ENCODE measurements around the gene CD68.

The CD68 gene

GRCh38 chr17:7582396-7583252, 3.2 kb downstream of the CD68 start:
- H3K9me3 ChIP-seq (ENCODE audit: control insufficient read depth in 2 of 2, low read length in 2 of 2): no peaks in the 10 kb centered on the region
- H3K27me3 ChIP-seq (ENCODE audit: control insufficient read depth in 1 of 2, insufficient read depth in 2 of 2, low read length in 2 of 2): no peaks in the 10 kb centered on the region
- peak overlapping the region; percentile 89 to 98 for H3K9ac ChIP-seq (ENCODE audit: low read length in 2 of 2)
- H3K36me3 ChIP-seq (ENCODE audit: control insufficient read depth in 2 of 2, insufficient read depth in 2 of 2, low read length in 2 of 2): peaks cover 6 to 26% of the 10 kb centered on the region in 2 donors
- H3K4me1 ChIP-seq (ENCODE audit: control insufficient read depth, insufficient read depth, low read length): peaks cover 54% of the 10 kb centered on the region
- H3K4me3 ChIP-seq (ENCODE audit: low read length in 2 of 2): peak overlapping the region; percentile 88 to 95
- peak overlapping the region; percentile 97 for H3K27ac ChIP-seq (ENCODE audit: low read length)

- H3K4me1 ChIP-seq (ENCODE audit: control insufficient read depth, insufficient read depth, low read length): peaks cover 62% of the 10 kb centered on the region
Observed at GRCh38 chr17:7583253-7584109, 4.0 kb downstream of the CD68 start, which contains the start of gene MPDU1. TSS of gene MPDU1 (plus strand) at chr17:7583852. CDS start at chr17:7583863, 11 bp downstream.

GRCh38 chr17:7586673-7587419, 7.4 kb downstream of the CD68 start:
- peak overlapping the region in 1 of 2 donors; percentile 8 for H3K4me3 ChIP-seq (ENCODE audit: low read length in 2 of 2)
- H3K9ac ChIP-seq (ENCODE audit: low read length in 2 of 2): no peak overlapping the region
- H3K27me3 ChIP-seq (ENCODE audit: control insufficient read depth in 1 of 2, insufficient read depth in 2 of 2, low read length in 2 of 2): no peaks in the 10 kb centered on the region
- H3K36me3 ChIP-seq (ENCODE audit: control insufficient read depth in 2 of 2, insufficient read depth in 2 of 2, low read length in 2 of 2): peaks cover 8 to 16% of the 10 kb centered on the region in 2 donors
- H3K27ac ChIP-seq (ENCODE audit: low read length): peak overlapping the region; percentile 71
- peaks cover 62% of the 10 kb centered on the region for H3K4me1 ChIP-seq (ENCODE audit: control insufficient read depth, insufficient read depth, low read length)
- H3K9me3 ChIP-seq (ENCODE audit: control insufficient read depth in 2 of 2, low read length in 2 of 2): no peaks in the 10 kb centered on the region

More at GRCh38 chr17:7583253-7584109, 4.0 kb downstream of the CD68 start, which contains the start of gene MPDU1:
- Histone ChIP-seq H3K9me3 (ENCODE audit: control insufficient read depth in 2 of 2, low read length in 2 of 2) (no peaks in the 10 kb centered on the region), H3K36me3 (ENCODE audit: control insufficient read depth in 2 of 2, insufficient read depth in 2 of 2, low read length in 2 of 2) (peaks cover 0 to 19% of the 10 kb centered on the region in 2 donors), H3K9ac (ENCODE audit: low read length in 2 of 2) (peak within 1 kb of the TSS; percentile 89 to 98), H3K27ac (ENCODE audit: low read length) (peak within 1 kb of the TSS; percentile 97), H3K4me3 (ENCODE audit: low read length in 2 of 2) (peak within 1 kb of the TSS; percentile 88 to 95), H3K27me3 (ENCODE audit: control insufficient read depth in 1 of 2, insufficient read depth in 2 of 2, low read length in 2 of 2) (no peaks in the 10 kb centered on the region)

- H3K9ac ChIP-seq (ENCODE audit: low read length in 2 of 2): peak overlapping the region; percentile 51 to 91
- H3K27ac ChIP-seq (ENCODE audit: low read length): peak overlapping the region; percentile 71
- peaks cover 56% of the 10 kb centered on the region for H3K4me1 ChIP-seq (ENCODE audit: control insufficient read depth, insufficient read depth, low read length)
Observed at GRCh38 chr17:7587420-7588151, 8.1 kb downstream of the CD68 start.

GRCh38 chr17:7588553-7589203, 9.2 kb downstream of the CD68 start:
- Histone ChIP-seq H3K36me3 (ENCODE audit: control insufficient read depth in 2 of 2, insufficient read depth in 2 of 2, low read length in 2 of 2) (peaks cover 26 to 34% of the 10 kb centered on the region in 2 donors), H3K27ac (ENCODE audit: low read length) (peak overlapping the region; percentile 71), H3K4me3 (ENCODE audit: low read length in 2 of 2) (peak overlapping the region; percentile 83 to 87), H3K9me3 (ENCODE audit: control insufficient read depth in 2 of 2, low read length in 2 of 2) (no peaks in the 10 kb centered on the region), H3K4me1 (ENCODE audit: control insufficient read depth, insufficient read depth, low read length) (peaks cover 47% of the 10 kb centered on the region), H3K9ac (ENCODE audit: low read length in 2 of 2) (peak overlapping the region; percentile 85 to 91), H3K27me3 (ENCODE audit: control insufficient read depth in 1 of 2, insufficient read depth in 2 of 2, low read length in 2 of 2) (no peaks in the 10 kb centered on the region)

More at GRCh38 chr17:7587420-7588151, 8.1 kb downstream of the CD68 start:
- no peaks in the 10 kb centered on the region for H3K27me3 ChIP-seq (ENCODE audit: control insufficient read depth in 1 of 2, insufficient read depth in 2 of 2, low read length in 2 of 2)
- peak overlapping the region in 1 of 2 donors; percentile 83 for H3K4me3 ChIP-seq (ENCODE audit: low read length in 2 of 2)
- H3K36me3 ChIP-seq (ENCODE audit: control insufficient read depth in 2 of 2, insufficient read depth in 2 of 2, low read length in 2 of 2): peaks cover 15 to 23% of the 10 kb centered on the region in 2 donors
- H3K9me3 ChIP-seq (ENCODE audit: control insufficient read depth in 2 of 2, low read length in 2 of 2): no peaks in the 10 kb centered on the region

GRCh38 chr17:7589204-7589868, 9.9 kb downstream of the CD68 start:
- H3K4me1 ChIP-seq (ENCODE audit: control insufficient read depth, insufficient read depth, low read length): peaks cover 44% of the 10 kb centered on the region
- H3K9me3 ChIP-seq (ENCODE audit: control insufficient read depth in 2 of 2, low read length in 2 of 2): no peaks in the 10 kb centered on the region
- H3K27me3 ChIP-seq (ENCODE audit: control insufficient read depth in 1 of 2, insufficient read depth in 2 of 2, low read length in 2 of 2): no peaks in the 10 kb centered on the region
- H3K9ac ChIP-seq (ENCODE audit: low read length in 2 of 2): peak overlapping the region; percentile 85 to 91
- H3K4me3 ChIP-seq (ENCODE audit: low read length in 2 of 2): peak overlapping the region; percentile 83 to 87
- peak overlapping the region; percentile 71 for H3K27ac ChIP-seq (ENCODE audit: low read length)
- peaks cover 33 to 39% of the 10 kb centered on the region in 2 donors for H3K36me3 ChIP-seq (ENCODE audit: control insufficient read depth in 2 of 2, insufficient read depth in 2 of 2, low read length in 2 of 2)

GRCh38 chr17:7589891-7590691, 10.7 kb downstream of the CD68 start, which contains the start of gene SOX15:
TSS of gene SOX15 (minus strand) at chr17:7590094. CDS start at chr17:7589676, 418 bp downstream.
- Histone ChIP-seq H3K9me3 (ENCODE audit: control insufficient read depth in 2 of 2, low read length in 2 of 2) (no peaks in the 10 kb centered on the region), H3K27ac (ENCODE audit: low read length) (peak within 1 kb of the TSS; percentile 71), H3K27me3 (ENCODE audit: control insufficient read depth in 1 of 2, insufficient read depth in 2 of 2, low read length in 2 of 2) (no peaks in the 10 kb centered on the region), H3K4me3 (ENCODE audit: low read length in 2 of 2) (peak within 1 kb of the TSS; percentile 83 to 87), H3K36me3 (ENCODE audit: control insufficient read depth in 2 of 2, insufficient read depth in 2 of 2, low read length in 2 of 2) (peaks cover 37 to 46% of the 10 kb centered on the region in 2 donors), H3K9ac (ENCODE audit: low read length in 2 of 2) (peak within 1 kb of the TSS; percentile 85 to 91), H3K4me1 (ENCODE audit: control insufficient read depth, insufficient read depth, low read length) (peaks cover 38% of the 10 kb centered on the region)

- Histone ChIP-seq H3K27ac (ENCODE audit: low read length) (no peak overlapping the region), H3K9ac (ENCODE audit: low read length in 2 of 2) (no peak overlapping the region), H3K36me3 (ENCODE audit: control insufficient read depth in 2 of 2, insufficient read depth in 2 of 2, low read length in 2 of 2) (peaks cover 44 to 53% of the 10 kb centered on the region in 2 donors), H3K4me1 (ENCODE audit: control insufficient read depth, insufficient read depth, low read length) (peaks cover 35% of the 10 kb centered on the region), H3K9me3 (ENCODE audit: control insufficient read depth in 2 of 2, low read length in 2 of 2) (no peaks in the 10 kb centered on the region), H3K27me3 (ENCODE audit: control insufficient read depth in 1 of 2, insufficient read depth in 2 of 2, low read length in 2 of 2) (no peaks in the 10 kb centered on the region), H3K4me3 (ENCODE audit: low read length in 2 of 2) (no peak overlapping the region)
Observed at GRCh38 chr17:7590743-7591142, 11.3 kb downstream of the CD68 start.
